Endometrium (tissue), 2 donors: ENCODE results near the gene CDC25B.
"Not testable (repeated sequence)": the region's sequence is repeated elsewhere in the genome, so short reads cannot be mapped to it uniquely, and the experiment has no call there.

Source experiments
- FAIRE-seq: peaks from 2 replicates; lab custom pipeline; 2012; peaks lifted over from hg19 to GRCh38; lab: Jason Lieb, UNC
- donor health status: control.
- donor health status: control.

The CDC25B gene

DNA sequence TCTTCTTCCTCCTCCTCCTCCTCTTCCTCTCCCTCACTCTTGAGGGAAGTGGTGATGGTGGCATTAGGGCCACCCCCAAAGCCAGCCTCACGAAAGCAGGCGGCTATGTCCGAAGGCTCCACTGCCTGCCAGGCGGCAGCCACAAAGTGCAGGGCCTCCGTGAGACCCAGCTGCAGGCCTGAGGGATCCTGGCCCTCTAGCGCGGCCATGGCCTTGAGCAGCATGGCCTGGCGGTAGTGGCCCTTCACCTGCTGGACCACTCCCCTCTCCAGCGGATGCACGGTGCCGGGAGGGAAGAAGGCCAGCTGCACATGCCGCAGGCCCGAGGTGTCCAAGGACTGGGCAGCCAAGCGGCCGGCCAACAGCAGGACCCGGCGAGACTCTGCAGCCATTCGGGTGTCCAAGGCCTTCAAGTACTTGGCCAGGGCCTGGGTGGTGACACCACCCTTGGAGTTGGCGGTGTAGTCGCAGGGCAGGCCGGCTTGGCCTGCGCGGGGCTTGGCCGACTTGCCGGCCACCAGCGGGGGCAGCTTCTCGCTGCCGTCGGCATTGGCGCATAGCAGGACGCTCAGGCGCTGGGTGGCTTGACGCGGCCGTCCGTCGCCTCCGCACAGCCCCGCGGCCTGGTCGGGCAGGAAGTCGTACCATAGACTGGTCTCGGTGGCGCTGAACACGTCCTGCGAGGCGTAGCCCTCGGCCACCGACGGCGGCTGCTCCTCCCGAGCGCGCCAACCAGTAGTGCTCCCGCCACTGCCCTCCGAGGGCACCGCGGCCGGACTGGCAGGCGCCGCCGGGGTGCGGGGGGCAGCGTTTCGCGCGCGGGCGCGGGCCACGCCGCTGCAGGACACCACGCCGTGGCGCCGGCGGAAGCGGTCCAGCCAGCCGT lies 10.6 kb upstream of the CDC25B start:
- no peak for FAIRE-seq

GRCh38 chr20:3786126-3786484 lies 10.0 kb upstream of the CDC25B start:
- no peak for FAIRE-seq

DNA sequence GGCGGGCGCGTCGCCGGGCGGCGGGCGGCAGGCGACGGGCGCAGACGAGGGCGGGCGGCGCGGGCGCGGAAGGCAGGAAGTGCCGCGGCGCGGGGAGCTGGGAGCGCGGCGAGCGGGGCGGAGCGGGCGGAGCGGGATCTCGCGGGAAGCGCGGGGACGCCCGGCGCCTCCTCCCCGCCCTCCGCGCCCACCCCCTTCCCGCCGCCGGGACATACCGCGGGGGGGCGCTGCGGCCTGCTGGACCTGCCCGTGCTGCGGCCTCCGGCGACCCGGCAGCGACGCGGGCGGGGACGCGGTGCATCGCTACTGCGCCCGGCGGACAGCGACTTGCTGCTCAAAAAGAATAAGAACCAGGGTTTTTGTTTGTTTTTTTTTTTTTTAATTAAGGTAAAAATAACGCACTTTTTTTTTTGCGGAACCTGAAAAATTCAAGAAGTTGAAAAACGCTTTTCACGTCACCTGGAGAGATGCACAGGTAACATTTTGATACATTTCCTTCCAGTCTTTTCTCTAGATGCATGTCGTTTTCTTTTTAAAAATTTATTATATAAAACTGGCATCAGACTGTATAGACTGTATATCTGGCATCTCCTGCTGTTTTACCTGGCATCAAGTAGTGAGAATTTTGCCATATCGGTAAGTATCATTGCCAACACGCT lies 9.3 kb upstream of the CDC25B start, which contains the start of gene CENPB:
Gene CENPB (minus strand): TSS at position 76 of the 659 bp plus-strand sequence. CDS start 257 bp downstream, outside the sequence.
- FAIRE-seq = no peak

DNA sequence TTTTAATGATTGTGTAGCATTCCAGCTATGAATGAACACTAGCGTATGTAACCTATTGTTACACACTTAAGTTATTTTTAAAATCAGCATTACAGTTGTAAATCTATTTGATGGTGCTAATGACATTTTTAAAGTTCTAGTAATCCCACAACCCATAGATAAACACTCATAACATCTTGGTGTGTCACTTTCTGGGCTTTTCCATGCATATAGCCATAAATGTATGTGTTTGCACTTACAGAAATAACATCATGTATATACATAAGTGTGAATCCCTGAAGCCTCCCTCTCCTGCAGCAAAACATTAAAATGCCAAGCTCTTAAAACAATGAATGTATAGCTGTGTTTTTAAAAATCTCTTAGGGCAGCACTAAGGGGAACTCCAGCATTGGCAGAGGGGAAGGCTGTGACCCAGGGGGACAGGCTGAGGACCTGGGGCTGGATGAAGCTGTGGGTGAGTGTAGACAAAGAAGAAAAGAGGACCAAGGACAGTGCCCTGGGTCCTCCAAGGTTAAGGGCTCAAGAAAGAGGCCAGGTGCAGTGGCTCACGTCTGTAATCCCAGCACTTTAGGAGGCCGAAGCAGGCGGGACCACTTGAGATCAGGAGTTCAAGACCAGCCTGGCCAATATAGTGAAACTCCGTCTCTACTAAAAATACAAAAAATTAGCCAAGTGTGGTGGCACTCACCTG lies 8.6 kb upstream of the CDC25B start:
- no peak for FAIRE-seq

GRCh38 chr20:3788685-3789155 lies 7.4 kb upstream of the CDC25B start:
- FAIRE-seq = no peak

DNA sequence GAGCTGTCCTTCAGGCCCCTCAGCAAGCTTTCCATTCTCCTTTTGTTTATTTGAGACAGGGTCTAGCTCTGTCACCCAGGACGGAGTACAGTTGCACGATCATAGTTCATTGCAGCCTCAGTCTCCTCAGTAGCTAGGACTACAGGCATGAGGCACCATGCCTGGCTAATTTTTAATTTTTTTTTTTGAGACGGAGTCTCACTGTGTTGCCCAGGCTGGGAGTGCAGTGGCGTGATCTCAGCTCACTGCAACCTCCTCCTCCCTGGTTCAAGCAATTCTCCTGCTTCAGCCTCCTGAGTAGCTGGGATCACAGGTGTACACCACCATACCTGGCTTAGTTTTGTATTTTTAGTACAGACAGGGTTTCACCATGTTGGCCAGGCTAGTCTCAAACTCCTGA lies 6.9 kb upstream of the CDC25B start:
- not testable (repeated sequence) for FAIRE-seq

DNA sequence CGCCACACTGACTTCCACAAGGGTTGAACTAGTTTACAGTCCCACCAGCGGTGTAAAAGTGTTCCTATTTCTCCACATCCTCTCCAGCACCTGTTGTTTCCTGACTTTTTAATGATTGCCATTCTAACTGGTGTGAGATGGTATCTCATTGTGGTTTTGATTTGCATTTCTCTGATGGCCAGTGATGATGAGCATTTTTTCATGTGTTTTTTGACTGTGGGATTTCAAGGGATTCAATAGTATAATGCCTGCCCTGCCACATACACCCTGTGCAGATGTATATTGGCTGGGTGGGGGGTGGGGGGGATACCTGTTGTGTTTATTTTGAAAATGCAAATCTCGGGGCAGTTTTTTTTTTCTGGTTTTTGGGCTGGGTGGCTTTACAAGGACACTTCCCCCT lies 1.9 kb upstream of the CDC25B start:
- not testable (repeated sequence) for FAIRE-seq

- FAIRE-seq = no peak
Observed at GRCh38 chr20:3794701-3795420, 1.2 kb upstream of the CDC25B start.

DNA sequence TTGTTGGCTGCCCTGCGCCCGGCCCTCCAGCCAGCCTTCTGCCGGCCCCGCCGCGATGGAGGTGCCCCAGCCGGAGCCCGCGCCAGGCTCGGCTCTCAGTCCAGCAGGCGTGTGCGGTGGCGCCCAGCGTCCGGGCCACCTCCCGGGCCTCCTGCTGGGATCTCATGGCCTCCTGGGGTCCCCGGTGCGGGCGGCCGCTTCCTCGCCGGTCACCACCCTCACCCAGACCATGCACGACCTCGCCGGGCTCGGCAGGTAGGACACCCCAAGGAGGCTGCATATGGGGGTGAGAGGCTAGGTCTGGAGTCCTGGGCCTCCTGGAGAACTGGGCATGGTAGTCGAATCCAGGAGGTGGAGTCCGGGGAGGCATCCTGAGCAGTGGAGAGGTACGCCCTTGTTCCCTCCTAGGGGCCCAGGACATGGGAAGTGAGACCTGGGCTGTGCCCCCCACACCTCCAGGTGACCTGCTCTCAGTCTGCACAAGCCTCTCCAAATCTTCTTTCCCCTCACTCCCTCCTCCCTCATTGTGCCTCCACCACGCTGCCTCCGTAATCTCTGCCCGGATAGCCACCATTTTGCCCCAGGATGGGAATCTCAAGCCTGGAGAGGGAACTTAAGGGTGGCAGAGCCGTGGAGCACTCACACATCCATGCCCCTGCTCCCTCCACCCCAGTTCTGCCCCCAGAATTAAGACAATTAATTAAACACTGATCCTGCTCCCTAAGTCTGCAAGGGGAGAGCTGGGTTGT lies 541 bp downstream of the CDC25B start:
- FAIRE-seq = no peak

DNA sequence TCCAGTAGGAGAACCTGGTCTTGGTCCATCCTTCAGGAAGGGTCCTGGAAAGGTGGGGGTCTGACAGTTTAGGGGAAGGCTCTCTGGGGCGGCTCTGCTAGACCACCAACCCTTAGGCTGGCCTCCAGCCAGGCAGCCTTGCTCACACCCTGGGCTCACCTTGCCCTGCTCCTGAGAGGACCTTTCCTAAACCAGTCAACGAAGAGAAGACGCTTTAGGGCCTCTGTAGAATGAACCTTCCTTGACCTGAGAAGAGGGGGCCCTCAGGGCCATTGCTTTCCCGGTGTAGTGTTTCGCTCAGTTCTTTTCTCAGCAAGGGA lies 1.1 kb downstream of the CDC25B start:
- FAIRE-seq = no peak

GRCh38 chr20:3797592-3798372 lies 1.7 kb downstream of the CDC25B start:
- no peak for FAIRE-seq

DNA sequence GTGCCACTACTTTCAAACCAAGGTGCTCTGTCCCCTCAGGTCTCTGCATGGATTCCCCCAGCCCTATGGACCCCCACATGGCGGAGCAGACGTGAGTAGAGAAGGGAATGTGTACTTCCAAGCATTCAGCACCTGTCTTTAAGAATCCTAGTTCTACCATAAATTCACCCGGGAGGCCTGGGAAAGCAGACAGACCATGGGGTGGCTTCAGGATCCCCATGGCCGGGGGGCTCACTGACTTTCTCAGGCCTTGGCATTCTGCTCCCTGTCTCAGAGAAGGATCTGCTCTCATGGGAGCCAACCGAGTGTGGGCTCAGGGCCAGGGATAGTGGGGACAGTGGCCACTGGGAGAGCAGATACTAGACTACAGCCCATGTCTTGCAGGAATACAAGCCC lies 2.3 kb downstream of the CDC25B start:
- no peak for FAIRE-seq

GRCh38 chr20:3798908-3799248 lies 2.8 kb downstream of the CDC25B start:
- FAIRE-seq = no peak

GRCh38 chr20:3800256-3800877 lies 4.3 kb downstream of the CDC25B start:
- no peak for FAIRE-seq

DNA sequence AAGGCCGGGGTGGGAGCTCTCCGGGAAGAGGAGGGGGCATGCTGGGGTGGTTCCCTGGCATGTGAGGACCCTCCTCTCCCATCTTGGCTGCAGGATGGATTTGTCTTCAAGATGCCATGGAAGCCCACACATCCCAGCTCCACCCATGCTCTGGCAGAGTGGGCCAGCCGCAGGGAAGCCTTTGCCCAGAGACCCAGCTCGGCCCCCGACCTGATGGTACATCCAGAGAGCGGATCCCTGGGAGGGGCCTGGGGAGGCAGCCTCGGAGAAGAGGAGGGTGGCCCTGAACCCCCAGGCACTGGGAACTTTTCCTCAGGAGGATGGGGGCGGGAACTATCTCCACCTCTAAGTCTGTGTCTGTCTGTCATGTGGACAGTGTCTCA lies 4.8 kb downstream of the CDC25B start:
- FAIRE-seq = no peak

DNA sequence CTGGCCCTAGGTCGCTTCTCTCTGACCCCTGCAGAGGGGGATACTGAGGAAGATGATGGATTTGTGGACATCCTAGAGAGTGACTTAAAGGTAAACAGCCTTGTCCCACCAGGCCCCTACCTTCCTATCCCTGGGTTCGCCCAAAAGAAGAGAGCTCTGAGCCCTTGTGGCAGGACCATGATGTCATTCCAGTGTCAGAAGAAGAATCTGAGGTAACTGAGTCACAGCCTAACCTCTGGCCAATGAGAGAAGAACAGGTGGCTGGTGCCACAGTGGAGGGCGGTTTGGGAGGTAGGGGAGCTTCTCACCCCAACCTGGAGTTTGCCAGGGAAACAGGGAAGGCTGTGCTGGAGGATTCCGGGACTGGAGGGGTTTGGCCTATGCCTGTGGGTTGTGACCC lies 5.2 kb downstream of the CDC25B start:
- no peak for FAIRE-seq

GRCh38 chr20:3801846-3802245 lies 5.7 kb downstream of the CDC25B start:
- FAIRE-seq = no peak

DNA sequence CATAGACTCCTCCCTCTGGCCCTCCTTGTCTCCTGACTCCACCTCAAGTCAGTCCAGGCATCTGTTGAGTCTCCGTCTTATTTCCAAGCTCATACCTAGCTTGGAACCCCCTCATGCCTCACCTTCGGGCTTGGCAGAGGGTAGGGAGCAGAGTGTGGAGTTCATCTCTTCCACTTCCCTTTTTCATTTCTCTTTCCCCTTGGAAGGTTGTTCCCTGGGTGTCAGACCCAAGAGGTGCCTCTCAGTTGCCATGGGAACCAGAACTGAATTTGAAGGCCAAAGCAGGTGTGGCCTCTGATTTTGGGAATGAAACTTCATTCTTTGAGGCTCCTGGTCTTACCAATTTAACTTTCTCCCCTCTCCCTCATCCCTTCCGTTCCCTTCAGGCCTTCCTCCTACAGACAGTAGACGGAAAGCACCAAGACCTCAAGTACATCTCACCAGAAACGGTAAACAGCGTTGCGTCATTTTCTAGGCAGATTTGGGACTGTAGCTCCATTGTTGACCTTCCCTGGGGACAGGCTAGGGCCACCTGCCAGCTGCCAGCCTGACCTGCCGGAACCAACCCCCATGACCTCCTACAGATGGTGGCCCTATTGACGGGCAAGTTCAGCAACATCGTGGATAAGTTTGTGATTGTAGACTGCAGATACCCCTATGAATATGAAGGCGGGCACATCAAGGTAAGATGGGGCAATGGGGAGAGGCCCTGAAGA lies 6.6 kb downstream of the CDC25B start:
- no peak for FAIRE-seq

DNA sequence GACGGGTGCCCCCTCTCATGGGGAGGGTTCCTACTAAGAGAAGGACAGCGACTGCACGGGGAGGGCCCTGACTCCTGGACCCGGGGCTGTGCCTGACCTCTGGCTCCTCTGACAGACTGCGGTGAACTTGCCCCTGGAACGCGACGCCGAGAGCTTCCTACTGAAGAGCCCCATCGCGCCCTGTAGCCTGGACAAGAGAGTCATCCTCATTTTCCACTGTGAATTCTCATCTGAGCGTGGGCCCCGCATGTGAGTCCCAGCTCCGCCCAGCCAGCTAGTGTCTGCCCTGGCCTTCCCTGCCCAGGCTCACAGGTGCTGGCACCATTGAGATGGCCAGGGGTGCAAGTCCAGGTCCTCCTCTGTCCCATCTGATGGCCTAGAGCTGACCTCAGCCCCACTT lies 7.2 kb downstream of the CDC25B start:
- no peak for FAIRE-seq

- no peak for FAIRE-seq
Observed at GRCh38 chr20:3803854-3804253, 7.7 kb downstream of the CDC25B start.
